ENCODE results near the gene CRCP. TPM values are rescaled to one million over a fixed set of nuclear protein-coding genes. Genes with fewer than 3 reads are reported as not detected.
A peak's percentile ranks its signal among the peaks of the same experiment; 100 is the strongest.
"Not testable (repeated sequence)": the region's sequence is repeated elsewhere in the genome, so short reads cannot be mapped to it uniquely, and the experiment has no call there.

Gene CRCP
- total RNA-seq, 1 experiment from 2014 or later, result 36.4 TPM

DNA sequence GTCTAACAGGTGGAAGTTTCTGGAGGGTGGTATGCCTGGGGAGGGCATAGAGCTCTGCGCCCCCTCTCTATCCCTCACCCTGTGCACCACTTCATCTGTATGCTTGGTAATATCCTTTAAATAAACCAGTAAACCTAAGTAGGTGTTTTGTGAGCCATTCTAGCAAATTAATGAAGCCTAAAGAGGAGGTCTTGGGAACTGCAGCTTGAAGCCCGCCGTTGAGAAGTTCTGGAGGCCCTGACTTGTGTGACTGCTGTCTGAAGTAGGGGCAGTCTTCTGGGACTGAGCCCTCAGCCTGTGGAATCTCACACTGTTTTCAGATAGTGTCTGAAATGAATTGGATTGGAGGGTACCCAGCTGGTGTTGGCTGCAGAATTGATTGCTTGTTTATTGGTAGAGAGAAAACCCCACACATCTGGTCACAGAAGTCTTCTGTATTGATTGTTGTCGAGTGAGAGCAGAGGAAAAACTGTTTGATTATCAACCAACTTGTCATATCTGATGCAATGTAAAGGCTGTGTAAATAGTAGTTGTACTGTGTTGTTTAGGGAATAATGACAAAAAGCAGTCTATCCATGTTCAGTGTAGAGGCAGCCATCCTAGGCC lies 4.7 kb downstream of the CRCP start:
- no peaks in the 10 kb centered on the region for H3K9me3 ChIP-seq (ENCODE audit: low read length)
- peak overlapping the region; percentile 26; the same call in 1 of the 2 replicates for H3K27ac ChIP-seq (ENCODE audit: low read length)
- peak overlapping the region; percentile 59 for H3K4me2 ChIP-seq (ENCODE audit: low read length)
- H3K4me1 ChIP-seq (ENCODE audit: insufficient read depth, low read length), result peaks cover 33% of the 10 kb centered on the region
- no peak for TF ChIP-seq EZH2phosphoT487 (IDR thresholded peaks at IDR 0.05; ENCODE audit: borderline replicate concordance, low read length)
- TF ChIP-seq, protein P1, sequence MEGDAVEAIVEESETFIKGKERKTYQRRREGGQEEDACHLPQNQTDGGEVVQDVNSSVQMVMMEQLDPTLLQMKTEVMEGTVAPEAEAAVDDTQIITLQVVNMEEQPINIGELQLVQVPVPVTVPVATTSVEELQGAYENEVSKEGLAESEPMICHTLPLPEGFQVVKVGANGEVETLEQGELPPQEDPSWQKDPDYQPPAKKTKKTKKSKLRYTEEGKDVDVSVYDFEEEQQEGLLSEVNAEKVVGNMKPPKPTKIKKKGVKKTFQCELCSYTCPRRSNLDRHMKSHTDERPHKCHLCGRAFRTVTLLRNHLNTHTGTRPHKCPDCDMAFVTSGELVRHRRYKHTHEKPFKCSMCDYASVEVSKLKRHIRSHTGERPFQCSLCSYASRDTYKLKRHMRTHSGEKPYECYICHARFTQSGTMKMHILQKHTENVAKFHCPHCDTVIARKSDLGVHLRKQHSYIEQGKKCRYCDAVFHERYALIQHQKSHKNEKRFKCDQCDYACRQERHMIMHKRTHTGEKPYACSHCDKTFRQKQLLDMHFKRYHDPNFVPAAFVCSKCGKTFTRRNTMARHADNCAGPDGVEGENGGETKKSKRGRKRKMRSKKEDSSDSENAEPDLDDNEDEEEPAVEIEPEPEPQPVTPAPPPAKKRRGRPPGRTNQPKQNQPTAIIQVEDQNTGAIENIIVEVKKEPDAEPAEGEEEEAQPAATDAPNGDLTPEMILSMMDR (conservative IDR thresholded peaks at IDR 0.05; ENCODE audit: low read depth, low read length), result no peak
- TF ChIP-seq EZH2 (IDR thresholded peaks at IDR 0.05; ENCODE audit: low read length, unreplicated experiment), result no peak
- H3K36me3 ChIP-seq (ENCODE audit: low read depth, low read length), result 0 out of 2 replicates have a peak, but pooled peaks cover 2% of the 10 kb centered on the region
- H3K9me2 ChIP-seq (replicated peaks; ENCODE audit: low read length), result no peaks in the 10 kb centered on the region
- H3K4me3 ChIP-seq (ENCODE audit: low read length), result peak overlapping the region; percentile 24; the same call in 1 of the 2 replicates
- no TSS peak for BruUV-seq (replicated peaks)
- POLR2A ChIA-PET (ENCODE audit: unreplicated experiment), result no interaction called here
- ATAC-seq (no peak), DNase-seq (no peak)
- H2AFZ ChIP-seq (ENCODE audit: low read length), result no peak overlapping the region
- peaks cover 96% of the 10 kb centered on the region for H3K79me2 ChIP-seq (ENCODE audit: low read length)
- no peaks in the 10 kb centered on the region for H3F3A ChIP-seq (ENCODE audit: low read length, unreplicated experiment)
- H3K27me3 ChIP-seq (ENCODE audit: low read length), result no peaks in the 10 kb centered on the region
- H3K9ac ChIP-seq (ENCODE audit: low read length), result 0 out of 2 replicates have a peak overlapping the region, but pooled peaks have one; percentile 8
- CTCF ChIA-PET, result interaction anchor here (0.9 kb wide), 1 partner anchor 29 kb away, joined by 3 read pairs; no protein-coding TSS in a partner anchor
- H4K20me1 ChIP-seq (ENCODE audit: low read length), result peaks cover 36% of the 10 kb centered on the region
- intact Hi-C loops (cut with micrococcal nuclease), result loop anchor here (5.0 to 10.0 kb wide), 3 partner anchors 87 to 295 kb away; no protein-coding TSS in a partner anchor

DNA sequence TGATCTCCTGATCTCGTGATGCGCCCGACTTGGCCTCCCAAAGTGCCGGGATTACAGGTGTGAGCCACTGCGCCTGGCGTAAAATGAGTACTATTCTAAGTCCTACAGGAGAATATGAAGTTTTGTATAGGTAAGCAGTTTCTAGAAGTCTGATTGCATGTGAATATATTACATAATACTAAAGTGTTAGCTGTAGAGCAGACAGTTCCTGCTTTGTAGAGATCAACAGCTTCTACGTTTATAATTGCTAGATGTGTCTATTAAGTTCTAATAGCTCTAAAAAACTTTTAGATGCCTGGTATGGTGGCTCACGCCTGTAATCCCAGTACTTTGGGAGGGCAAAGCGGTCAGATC lies 8.5 kb downstream of the CRCP start:
- H3F3A ChIP-seq (ENCODE audit: low read length, unreplicated experiment), result no peaks in the 10 kb centered on the region
- no peaks in the 10 kb centered on the region for H3K36me3 ChIP-seq (ENCODE audit: low read depth, low read length)
- H3K27me3 ChIP-seq (ENCODE audit: low read length), result no peaks in the 10 kb centered on the region
- H3K4me3 ChIP-seq (ENCODE audit: low read length), result no peak overlapping the region
- no peak for ATAC-seq
- no peaks in the 10 kb centered on the region for H3K9me2 ChIP-seq (replicated peaks; ENCODE audit: low read length)
- peaks cover 25% of the 10 kb centered on the region for H4K20me1 ChIP-seq (ENCODE audit: low read length)
- no peaks in the 10 kb centered on the region for H3K9me3 ChIP-seq (ENCODE audit: low read length)
- H3K4me2 ChIP-seq (ENCODE audit: low read length), result no peak overlapping the region
- H3K4me1 ChIP-seq (ENCODE audit: insufficient read depth, low read length), result peaks cover 15% of the 10 kb centered on the region
- TF ChIP-seq EZH2phosphoT487 (IDR thresholded peaks at IDR 0.05; ENCODE audit: borderline replicate concordance, low read length), result no peak
- TF ChIP-seq, protein P1 (conservative IDR thresholded peaks at IDR 0.05; ENCODE audit: low read depth, low read length), result no peak
- TF ChIP-seq EZH2 (IDR thresholded peaks at IDR 0.05; ENCODE audit: low read length, unreplicated experiment), result no peak
- no peak for DNase-seq
- H3K79me2 ChIP-seq (ENCODE audit: low read length), result peaks cover 87% of the 10 kb centered on the region
- no peak overlapping the region for H3K27ac ChIP-seq (ENCODE audit: low read length)
- no TSS peak for BruUV-seq (replicated peaks)
- intact Hi-C loops (cut with micrococcal nuclease), result no loop called here
- no peak overlapping the region for H3K9ac ChIP-seq (ENCODE audit: low read length)
- no peak overlapping the region for H2AFZ ChIP-seq (ENCODE audit: low read length)
- CTCF ChIA-PET, result no interaction called here
- POLR2A ChIA-PET (ENCODE audit: unreplicated experiment), result interaction anchor here (0.5 kb wide), 1 partner anchor 9 kb away, joined by 6 read pairs; no protein-coding TSS in a partner anchor

DNA sequence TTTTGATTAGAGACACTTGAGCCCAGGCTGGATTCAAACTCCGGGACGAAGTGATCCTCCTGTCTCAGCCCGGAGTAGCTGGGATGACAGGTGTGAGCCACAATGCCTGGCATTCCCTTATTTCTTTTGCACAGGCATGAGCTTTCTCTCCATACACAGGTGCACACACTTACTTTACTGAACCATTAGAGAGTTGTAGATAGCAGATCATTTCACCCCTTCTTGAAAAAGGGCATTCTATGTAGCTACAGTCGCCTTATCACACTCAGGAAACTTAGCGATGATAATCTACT lies 9.9 kb downstream of the CRCP start:
- H3K9me3 ChIP-seq (ENCODE audit: low read length); H3K4me2 ChIP-seq (ENCODE audit: low read length); H3K4me3 ChIP-seq (ENCODE audit: low read length); BruUV-seq (replicated peaks); H3K27ac ChIP-seq (ENCODE audit: low read length); H3F3A ChIP-seq (ENCODE audit: low read length, unreplicated experiment); ATAC-seq; DNase-seq; CTCF ChIA-PET; H3K27me3 ChIP-seq (ENCODE audit: low read length); POLR2A ChIA-PET (ENCODE audit: unreplicated experiment); intact Hi-C loops (cut with micrococcal nuclease); H2AFZ ChIP-seq (ENCODE audit: low read length); H3K36me3 ChIP-seq (ENCODE audit: low read depth, low read length); H3K9ac ChIP-seq (ENCODE audit: low read length); H3K4me1 ChIP-seq (ENCODE audit: insufficient read depth, low read length); H3K9me2 ChIP-seq (replicated peaks; ENCODE audit: low read length): not testable (repeated sequence)
- H4K20me1 ChIP-seq (ENCODE audit: low read length), result peaks cover 14% of the 10 kb centered on the region
- peaks cover 84% of the 10 kb centered on the region for H3K79me2 ChIP-seq (ENCODE audit: low read length)
